Measurements from ENCODE around the gene OR2AP1. TPM values are rescaled to one million over a fixed set of nuclear protein-coding genes. Genes with fewer than 3 reads are reported as not detected.

OR2AP1 gene
- polyA plus RNA-seq, 3 donors: not detected

DNA sequence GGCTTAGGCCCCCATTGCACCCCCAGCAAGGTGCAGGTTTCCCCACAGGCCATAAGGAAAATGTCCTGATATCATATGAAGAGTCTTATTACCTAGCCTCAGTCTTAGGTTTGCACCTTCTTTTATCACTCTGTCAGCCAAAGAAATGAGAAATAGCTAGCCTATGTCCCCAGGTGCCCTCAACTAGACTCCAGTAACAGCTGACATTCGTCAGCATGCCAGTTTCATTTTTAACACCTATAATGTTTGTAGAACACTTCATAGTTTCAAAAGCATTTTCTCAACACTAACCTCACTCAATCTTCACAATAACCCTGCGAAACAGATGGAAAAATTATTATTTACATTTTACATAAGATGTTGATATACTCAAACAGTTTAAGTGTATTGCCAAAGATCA is 40.4 kb downstream of the OR2AP1 start:
- peaks cover 5 to 6% of the 10 kb centered on the region in 2 donors for H3K27me3 ChIP-seq (ENCODE audit: control insufficient read depth in 2 of 2, insufficient read depth in 2 of 2, low read length in 2 of 2)
- H3K4me3 ChIP-seq (replicated peaks in 1 of 3; ENCODE audit: low read depth in 2 of 3, low read length in 3 of 3): no peak overlapping the region
- no peak for DNase-seq
- WGBS (ENCODE audit: insufficient coverage): 83% methylated on average over 1 of the region's 2 CpGs
- H3K27ac ChIP-seq (ENCODE audit: low read depth in 1 of 2, low read length in 2 of 2): no peak overlapping the region
- no peak overlapping the region for H3K9ac ChIP-seq (ENCODE audit: insufficient read depth, low read length, poor library complexity, severe bottlenecking)
- intact Hi-C loops (cut with micrococcal nuclease): no loop called here
- no peaks in the 10 kb centered on the region for H4K20me1 ChIP-seq (ENCODE audit: insufficient read depth, low read length)
- no peaks in the 10 kb centered on the region for H3K36me3 ChIP-seq (replicated peaks in 1 of 2; ENCODE audit: control insufficient read depth in 1 of 2, insufficient read depth in 2 of 2, low read length in 2 of 2)
- Mint-ChIP-seq H3K27ac (no peak overlapping the region), H3K4me3 (no peak overlapping the region), H3K9me3 (peaks cover 12 to 28% (median 24%) of the 10 kb centered on the region in 7 donors), H3K4me1 (no peaks in the 10 kb centered on the region), H3K36me3 (no peaks in the 10 kb centered on the region), H3K27me3 (ENCODE audit: low read depth in 3 of 3) (peaks cover 5 to 16% (median 5%) of the 10 kb centered on the region in 3 donors)
- H3K9me3 ChIP-seq (replicated peaks in 1 of 2; ENCODE audit: control insufficient read depth in 1 of 2, insufficient read depth in 1 of 2, low read length in 2 of 2): peaks cover 8 to 21% of the 10 kb centered on the region in 2 donors
- no peak overlapping the region for H2AFZ ChIP-seq (ENCODE audit: insufficient read depth, low read depth, low read length, poor library complexity, severe bottlenecking)
- no peak overlapping the region for H3K4me2 ChIP-seq (replicated peaks; ENCODE audit: extremely low read depth, low read length, poor library complexity, severe bottlenecking)
- no peaks in the 10 kb centered on the region for H3K79me2 ChIP-seq (ENCODE audit: insufficient read depth, low read length)
- TF ChIP-seq, protein P1, sequence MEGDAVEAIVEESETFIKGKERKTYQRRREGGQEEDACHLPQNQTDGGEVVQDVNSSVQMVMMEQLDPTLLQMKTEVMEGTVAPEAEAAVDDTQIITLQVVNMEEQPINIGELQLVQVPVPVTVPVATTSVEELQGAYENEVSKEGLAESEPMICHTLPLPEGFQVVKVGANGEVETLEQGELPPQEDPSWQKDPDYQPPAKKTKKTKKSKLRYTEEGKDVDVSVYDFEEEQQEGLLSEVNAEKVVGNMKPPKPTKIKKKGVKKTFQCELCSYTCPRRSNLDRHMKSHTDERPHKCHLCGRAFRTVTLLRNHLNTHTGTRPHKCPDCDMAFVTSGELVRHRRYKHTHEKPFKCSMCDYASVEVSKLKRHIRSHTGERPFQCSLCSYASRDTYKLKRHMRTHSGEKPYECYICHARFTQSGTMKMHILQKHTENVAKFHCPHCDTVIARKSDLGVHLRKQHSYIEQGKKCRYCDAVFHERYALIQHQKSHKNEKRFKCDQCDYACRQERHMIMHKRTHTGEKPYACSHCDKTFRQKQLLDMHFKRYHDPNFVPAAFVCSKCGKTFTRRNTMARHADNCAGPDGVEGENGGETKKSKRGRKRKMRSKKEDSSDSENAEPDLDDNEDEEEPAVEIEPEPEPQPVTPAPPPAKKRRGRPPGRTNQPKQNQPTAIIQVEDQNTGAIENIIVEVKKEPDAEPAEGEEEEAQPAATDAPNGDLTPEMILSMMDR (IDR thresholded peaks at IDR 0.05): no peak
- H3K4me1 ChIP-seq (ENCODE audit: control insufficient read depth in 1 of 2, insufficient read depth in 2 of 2, low read length in 2 of 2): no peaks in the 10 kb centered on the region

GRCh38 chr12:55614764-55615163 is 42.5 kb downstream of the OR2AP1 start:
- no peaks in the 10 kb centered on the region for H4K20me1 ChIP-seq (ENCODE audit: insufficient read depth, low read length)
- H3K9ac ChIP-seq (ENCODE audit: insufficient read depth, low read length, poor library complexity, severe bottlenecking): no peak overlapping the region
- H3K4me3 Mint-ChIP-seq: no peak overlapping the region
- no peak overlapping the region for H3K27ac ChIP-seq (ENCODE audit: low read depth in 1 of 2, low read length in 2 of 2)
- no peak overlapping the region for H3K4me2 ChIP-seq (replicated peaks; ENCODE audit: extremely low read depth, low read length, poor library complexity, severe bottlenecking)
- TF ChIP-seq, protein P1 (IDR thresholded peaks at IDR 0.05): no peak
- H3K4me1 ChIP-seq (ENCODE audit: control insufficient read depth in 1 of 2, insufficient read depth in 2 of 2, low read length in 2 of 2): peaks cover 0 to 7% of the 10 kb centered on the region in 2 donors
- H3K9me3 Mint-ChIP-seq: peaks cover 12 to 29% (median 24%) of the 10 kb centered on the region in 7 donors
- intact Hi-C loops (cut with micrococcal nuclease): loop anchor here (5.0 kb wide), 2 partner anchors 43 to 422 kb away; no protein-coding TSS in a partner anchor
- no peaks in the 10 kb centered on the region for H3K36me3 ChIP-seq (replicated peaks in 1 of 2; ENCODE audit: control insufficient read depth in 1 of 2, insufficient read depth in 2 of 2, low read length in 2 of 2)
- no peaks in the 10 kb centered on the region for H3K36me3 Mint-ChIP-seq
- no peak overlapping the region for H3K4me3 ChIP-seq (replicated peaks in 1 of 3; ENCODE audit: low read depth in 2 of 3, low read length in 3 of 3)
- peaks cover 2 to 11% (median 3%) of the 10 kb centered on the region in 3 donors for H3K27me3 Mint-ChIP-seq (ENCODE audit: low read depth in 3 of 3)
- H3K79me2 ChIP-seq (ENCODE audit: insufficient read depth, low read length): no peaks in the 10 kb centered on the region
- H3K4me1 Mint-ChIP-seq: peaks cover 5% of the 10 kb centered on the region
- DNase-seq: no peak
- 100% methylated on average over 1 of the region's 1 CpG for WGBS (ENCODE audit: insufficient coverage)
- peaks cover 5 to 6% of the 10 kb centered on the region in 2 donors for H3K27me3 ChIP-seq (ENCODE audit: control insufficient read depth in 2 of 2, insufficient read depth in 2 of 2, low read length in 2 of 2)
- no peak overlapping the region for H3K27ac Mint-ChIP-seq
- peaks cover 8 to 21% of the 10 kb centered on the region in 2 donors for H3K9me3 ChIP-seq (replicated peaks in 1 of 2; ENCODE audit: control insufficient read depth in 1 of 2, insufficient read depth in 1 of 2, low read length in 2 of 2)
- no peak overlapping the region for H2AFZ ChIP-seq (ENCODE audit: insufficient read depth, low read depth, low read length, poor library complexity, severe bottlenecking)

Data from CD14-positive monocyte (primary cell).